SW 1271 (cell line): ENCODE measurements around the gene TNFRSF1A.
A peak's percentile ranks its signal among the peaks of the same experiment; 100 is the strongest.

Experiments
- DNase-seq, 2 experiments: peaks; one replicate each; lab custom pipeline; 2025; lab: John Stamatoyannopoulos, UW

Gene TNFRSF1A

DNA sequence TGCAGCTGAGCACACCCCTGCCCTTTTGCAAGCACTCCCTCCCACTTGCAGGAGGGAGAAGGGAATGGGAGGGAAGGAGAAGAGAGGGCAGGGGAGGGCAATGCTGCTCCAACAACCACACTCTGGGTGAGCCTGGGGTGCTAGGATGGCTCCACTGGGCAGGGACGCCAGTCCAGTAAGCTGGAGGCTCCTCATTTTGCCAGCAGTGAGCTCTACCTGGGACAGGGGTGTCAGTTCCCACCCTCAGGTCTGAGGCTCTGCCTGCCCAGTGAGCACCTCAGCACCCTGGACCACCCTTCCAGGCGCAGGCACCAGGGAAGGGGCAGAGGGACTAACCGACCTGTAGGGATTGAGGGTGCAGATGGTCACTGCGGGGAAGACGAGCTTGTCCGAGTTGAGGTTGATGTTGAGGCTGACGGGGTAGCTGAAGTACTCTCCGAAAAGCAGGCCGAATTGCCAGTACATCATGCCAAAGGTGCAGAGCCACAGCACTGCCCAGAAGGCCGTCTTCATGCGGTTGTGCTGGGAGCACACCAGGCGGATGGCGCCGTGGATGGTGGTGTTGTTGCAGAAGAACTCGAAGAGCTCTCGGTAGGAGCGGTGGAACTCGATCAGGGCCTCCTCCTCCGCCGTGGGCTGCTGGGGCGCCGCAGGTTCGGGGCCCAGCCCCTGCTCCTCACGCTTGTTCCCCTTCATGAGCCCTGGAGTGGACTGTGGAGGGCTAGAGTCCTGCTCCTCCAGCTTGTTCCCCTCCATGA, 32.3 kb upstream of the TNFRSF1A start:
- DNase-seq: no peak

DNA sequence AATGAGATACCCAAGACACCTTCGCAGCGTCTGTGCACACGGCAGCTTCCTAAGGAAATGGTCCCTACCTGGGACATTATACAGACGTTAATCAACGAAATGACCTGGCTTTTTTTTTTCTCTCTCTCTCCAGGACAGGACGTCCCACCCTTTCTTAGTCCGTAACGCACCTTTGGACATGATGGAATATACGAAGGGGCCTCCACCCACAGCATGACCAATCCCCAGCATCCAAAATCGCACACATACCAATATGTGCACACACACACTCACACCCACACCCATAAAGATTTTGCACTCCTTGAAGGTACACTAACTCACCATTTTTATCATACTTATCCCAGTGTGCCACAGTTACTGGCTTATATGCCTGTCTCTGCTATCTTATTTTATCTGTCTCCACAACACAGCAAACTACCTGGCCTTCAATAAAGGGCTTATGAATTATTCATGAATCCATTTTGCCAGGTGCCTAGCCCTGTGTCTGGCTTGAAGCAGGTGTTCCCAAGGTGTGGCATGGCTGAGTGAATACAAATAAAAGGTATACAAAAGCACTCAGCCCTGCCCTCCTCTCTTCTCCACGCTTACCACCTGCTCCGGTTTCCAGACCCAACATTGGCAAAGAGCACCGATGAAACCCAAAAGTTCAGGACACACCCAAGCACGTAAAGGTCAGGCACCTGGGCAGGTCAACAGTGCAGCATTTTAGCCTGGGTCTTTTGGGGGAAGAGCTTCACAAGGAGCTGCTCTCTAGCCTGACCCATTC, 31.3 kb upstream of the TNFRSF1A start:
- no peak for DNase-seq

DNA sequence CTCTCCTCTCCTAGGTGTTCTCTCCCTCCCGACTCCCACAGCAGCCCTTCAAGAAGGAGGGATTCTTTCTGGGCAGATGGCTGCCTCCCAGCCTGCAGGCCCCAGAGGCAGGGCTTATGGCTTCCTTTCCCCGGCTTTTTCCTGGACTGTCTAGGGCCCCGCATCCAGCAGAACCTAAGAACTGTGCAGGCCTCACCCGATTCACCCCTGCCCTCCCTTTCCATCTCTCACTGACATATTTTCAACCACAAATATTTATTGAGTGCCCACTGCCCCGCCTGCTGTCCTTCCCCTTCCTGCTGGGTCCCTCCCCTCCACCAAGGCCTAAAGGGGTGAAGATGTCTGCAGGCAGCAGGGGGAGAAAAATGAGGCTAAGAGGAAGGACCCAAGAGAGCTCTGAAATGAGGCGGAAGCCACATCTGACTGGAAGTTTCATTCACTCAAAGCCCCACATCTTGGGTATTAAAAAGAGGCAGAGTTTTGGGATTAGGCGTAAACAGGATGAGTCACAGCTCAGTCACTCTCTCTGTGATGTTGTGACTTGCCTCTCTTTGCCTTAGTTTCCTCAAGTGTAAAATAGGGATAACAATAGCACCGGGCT, 30.6 kb upstream of the TNFRSF1A start:
- DNase-seq: peak; percentile 57 to 92

DNA sequence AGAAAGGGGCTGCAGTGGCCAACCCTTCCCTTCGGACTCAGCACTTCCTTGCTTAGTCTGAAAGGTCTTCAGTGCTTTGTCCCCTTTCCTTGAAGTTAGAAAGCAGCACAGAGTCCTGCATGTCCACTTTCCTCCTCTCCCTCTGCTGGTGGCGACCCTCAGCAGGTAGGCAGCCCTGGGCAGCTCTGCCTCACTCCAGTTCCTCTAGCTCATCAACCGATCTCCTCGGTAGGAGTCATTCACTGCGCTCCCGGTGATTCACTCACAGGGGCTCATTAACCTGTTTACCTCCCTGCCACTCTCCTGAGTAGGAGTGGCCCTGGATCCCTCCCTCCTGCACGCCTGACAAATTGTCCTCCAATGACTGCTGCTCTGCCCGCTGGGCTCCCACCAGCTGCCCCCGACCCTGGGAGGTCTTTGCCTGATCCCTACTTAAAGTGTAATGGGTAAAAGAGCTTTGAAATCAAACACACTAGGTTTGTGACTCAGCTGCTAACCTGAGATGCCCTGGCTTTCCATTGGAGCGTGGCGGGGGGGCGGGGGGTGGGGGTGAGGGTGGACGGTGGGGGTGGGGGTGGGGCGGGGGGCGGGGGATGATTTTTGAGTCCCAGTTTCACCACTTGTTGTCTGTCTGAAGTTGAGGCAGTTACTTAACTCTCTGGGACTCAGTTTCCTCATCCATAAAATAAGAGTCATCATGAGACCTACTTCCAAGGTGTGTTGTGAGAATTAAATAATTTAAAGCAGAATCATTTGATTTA, 29.3 kb upstream of the TNFRSF1A start:
- peak; percentile 70 to 88 for DNase-seq

DNA sequence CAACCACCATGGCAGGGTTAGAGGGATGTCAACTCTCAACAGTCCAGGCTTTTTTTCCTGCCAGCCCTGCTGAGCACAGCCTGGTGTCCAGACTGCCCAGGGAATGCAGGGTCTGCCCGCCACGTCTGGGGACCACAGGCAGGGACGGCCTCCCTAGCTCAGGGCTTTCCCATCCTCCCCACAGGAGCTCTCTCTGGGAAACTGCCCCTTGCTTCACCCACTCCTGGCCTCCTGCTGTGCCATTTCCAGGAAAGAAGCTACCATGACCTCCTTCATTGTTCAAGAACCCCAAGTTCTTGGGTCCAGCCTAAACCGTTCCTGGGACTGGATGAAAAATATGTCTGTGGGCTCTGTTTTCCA, 28.7 kb upstream of the TNFRSF1A start:
- no peak for DNase-seq

DNA sequence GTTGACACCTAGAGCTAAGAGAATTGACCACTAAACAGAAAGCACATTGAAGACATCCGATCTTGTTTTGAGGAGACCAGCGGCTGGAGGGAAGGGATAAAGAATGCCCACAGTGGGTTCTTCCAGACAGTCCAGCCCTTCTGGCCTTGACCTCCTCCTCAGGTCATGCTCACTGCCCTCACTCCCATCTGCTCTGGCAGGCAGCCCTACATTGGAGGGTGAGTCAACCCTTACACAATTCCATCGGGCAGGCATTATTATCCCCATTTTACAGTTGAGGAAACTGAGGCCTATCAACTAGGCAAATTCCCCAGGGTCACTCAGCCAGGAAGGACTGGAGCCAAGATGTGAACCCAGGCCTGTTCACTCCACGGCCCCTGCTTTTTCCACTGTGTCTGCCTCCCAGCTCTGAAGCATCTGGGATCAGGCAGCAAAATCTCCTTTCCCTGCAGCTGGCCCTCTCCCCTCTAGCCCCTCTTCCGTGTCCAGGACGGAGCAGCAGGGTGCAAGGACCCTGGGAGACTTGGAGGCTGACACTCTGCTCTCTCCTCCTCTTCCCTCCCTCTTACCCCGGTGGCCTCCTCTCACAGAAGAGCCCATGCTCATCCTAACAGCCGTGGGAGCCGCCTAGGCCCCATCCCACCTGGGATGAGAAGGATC, 28.2 kb upstream of the TNFRSF1A start:
- DNase-seq: no peak

DNA sequence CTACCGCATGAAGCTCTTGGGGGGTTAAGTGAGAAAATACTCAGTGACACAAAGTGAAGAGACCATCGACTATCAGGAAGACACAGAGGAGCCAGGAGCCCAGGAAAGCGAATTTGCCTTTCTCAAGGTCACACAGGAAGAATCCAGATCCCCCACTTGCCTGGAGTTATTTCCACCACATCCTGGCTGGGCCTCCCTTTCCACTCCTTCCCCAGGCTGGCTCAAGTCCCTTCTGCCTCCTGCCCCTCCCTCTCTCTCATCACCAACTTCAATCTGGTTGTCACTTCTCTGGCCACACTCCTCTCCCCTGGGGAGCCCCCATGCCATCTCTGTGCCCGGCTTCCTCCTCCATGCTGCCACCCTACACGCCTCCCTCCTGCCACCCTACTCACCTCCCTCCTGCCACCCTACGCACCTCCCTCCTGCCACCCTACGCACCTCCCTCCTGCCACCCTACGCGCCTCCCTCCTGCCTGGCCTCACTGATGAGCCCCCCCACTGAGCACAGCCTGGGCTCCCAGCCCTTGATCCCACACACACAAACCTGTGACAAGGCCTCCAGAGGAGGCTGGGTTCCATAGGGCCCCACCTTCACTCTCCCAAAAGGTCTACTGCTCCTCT, 27.1 kb upstream of the TNFRSF1A start:
- no peak for DNase-seq

DNA sequence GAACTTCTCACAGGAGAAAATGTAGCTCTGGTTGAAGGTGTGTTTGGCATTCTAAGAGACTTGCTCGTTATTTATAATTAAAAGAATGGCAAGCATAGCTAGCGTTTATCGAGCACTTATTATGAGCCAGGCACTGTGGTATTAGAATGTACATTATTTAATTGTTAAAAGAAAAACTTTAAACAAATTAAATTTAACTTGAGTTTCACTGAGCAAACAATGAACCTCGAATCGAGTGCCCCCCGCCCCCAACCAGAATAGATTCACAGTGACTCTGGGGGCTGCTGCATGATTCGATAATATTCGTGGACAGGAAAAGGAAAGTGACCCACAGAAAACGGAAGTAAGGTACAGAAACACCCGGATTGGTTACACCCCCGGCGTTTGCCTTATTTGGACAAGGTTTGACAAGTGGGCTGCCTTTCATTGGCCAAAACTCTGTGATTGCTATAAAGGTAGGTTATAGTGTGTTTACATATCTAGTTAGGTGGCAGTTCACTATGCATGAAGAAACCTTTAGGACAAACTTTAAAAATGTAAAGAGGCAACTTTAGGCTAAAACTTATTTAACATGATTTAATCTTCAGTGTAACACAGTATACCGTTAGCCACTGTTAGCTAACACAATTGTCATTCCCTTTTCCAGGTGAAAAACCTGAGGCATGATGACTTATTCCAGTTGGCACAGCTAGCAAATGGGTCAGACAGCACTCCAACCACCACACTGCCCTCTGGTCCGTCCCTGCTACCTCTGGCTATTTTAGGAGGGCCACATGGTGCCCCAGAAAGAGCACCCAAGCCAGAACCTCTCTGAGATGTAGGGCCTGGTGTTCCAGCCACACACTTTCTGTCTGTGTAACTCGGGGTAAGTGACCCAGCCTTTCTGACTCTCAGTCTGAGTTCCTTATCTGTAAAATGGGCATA, 26.4 kb upstream of the TNFRSF1A start:
- DNase-seq: no peak

DNA sequence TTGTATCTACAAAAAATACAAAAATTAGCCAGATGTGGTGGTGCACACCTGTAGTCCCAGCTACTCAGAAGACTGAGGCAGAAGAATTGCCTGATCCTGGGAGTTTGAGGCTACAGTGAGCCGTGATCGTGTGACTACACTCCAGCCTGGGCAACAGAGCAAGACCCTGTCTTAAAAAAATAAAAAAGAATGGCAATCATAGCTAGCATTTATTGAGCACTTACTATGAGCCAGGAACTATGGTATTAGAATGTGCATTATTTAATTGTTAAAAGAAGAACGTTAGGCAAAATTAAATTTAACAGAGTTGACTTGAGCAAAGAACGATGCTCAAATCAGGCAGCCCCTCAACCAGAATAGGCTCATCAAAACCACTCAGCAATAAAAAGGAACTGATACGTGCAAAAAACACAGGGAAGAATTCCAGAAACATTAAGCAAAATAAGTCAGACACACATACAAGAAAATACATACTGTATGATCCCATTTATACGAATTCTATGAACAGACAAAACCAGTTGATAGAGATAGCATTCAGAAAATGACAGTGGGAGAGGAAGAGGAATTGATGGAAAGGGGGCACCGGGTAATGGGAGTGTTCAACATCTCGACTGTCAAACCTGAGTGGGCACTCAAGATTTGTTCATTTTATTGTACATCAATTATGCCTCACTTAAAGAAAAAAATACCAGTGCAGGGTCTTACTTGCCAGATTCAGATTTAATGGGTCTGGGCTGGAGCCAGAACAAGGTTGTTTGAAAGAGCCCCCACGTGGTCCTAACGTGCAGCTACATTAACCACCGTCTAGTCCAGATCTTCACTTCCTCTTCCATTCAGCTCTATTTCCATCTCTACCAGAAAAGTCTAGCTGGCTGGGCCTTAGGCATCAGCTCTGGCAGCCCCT, 25.4 kb upstream of the TNFRSF1A start:
- DNase-seq: peak in 1 of 2 experiments; percentile 60

DNA sequence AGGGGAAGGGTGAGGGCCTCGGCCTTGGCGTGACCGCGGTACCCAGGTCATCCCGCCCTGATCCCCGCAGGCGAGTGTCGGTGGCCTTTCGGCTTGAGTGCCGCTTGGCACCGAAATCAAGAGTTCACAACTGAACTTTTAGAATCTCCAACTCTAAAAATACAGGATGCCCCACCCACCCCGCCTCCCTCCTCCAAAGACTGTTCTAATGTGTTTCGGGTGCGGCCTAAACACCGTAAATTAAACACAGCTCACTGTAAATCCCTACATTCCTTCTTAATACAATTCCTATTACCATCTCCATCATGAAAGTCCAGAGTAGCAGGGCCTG, 22.1 kb upstream of the TNFRSF1A start:
- no peak for DNase-seq

DNA sequence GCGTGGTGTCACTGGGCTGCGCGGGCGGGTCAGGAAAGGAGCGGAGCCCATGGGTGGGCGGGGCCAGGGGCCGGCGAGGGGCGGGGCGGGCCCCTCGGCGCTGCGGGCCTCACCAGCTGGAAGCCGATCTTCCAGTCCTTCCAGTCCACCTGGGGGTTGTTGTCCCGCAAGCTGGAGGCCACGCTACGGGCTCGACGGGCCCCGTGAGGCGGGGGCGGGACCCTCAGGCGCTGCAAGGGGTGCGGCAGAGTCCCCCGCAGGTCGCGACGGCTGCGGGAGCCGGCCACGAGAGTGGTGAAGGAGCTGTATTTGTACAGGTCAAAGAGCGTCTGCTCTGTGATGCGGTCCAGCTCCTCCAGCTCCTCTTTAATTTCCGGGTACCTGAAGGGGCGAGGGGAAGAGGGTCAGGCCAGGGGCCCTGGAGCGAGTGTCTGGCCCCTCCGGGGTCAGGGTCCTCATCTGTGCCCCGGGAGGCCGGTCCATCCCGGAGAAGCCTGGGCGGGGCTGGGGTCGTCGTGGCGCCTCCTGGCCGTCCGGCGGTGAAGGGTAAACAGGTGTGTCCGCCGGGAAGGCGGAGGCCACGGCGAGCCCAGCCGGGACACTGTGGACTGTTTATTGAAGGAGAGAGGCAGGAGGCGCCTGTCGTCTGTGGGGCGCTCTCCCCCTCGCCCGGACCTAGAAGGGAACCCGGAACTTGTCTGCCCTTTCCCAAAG, 21.6 kb upstream of the TNFRSF1A start:
- peak; percentile 43 to 72 for DNase-seq

DNA sequence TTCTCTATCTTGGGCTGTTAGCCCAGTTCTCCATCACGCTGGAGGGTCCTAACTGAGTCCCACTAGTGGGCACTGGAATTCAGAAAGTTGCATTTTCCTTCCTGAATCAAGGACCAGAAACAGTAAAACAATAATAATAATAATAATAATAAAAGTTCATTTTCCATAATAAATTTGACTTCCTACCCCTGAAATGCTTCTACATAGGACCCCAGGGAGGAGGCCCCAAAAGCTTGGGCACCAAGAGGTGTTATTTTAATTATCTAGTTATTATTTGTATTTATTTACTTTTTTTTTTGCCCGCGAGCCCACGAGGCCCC, 21.1 kb upstream of the TNFRSF1A start:
- DNase-seq: no peak

DNA sequence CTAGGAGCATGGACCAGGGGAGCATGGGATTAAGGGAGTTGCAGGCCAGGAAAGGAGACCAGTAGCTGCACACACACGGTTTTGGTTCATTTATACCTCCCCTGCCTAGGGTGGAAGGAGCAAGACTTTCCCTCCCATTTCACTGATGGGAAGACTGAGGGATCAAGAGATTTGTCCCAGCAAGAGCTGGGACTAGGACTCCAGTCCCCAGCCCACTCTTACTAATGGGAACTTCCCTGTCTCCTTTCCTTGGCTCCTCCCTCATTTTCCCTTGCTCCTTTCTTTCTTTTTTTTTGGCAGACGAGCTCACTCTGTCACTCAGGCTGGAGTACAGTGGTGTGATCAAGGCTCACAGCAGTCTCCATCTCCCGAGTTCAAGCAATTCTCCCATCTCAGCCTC, 20.5 kb upstream of the TNFRSF1A start:
- DNase-seq: no peak

DNA sequence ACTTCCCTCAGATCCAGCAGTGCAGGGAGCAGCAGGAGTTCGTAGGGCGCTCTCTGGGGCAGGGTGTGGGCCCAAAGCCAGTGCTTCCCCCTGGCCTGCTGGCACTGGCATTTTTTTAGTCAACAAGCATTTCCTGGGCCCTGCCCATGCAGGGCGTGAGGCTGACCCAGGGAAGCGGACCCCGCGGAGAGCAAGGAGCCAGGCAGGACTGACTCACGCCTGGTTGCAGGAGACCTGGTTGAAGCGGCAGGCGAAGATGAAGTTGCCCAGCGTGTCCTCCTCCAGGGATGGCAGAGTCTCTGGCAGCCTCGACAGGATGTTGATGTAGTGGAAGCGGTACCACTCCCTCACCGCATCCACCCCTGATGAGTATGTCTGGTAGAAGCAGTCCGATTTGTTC, 20.0 kb upstream of the TNFRSF1A start:
- DNase-seq: peak; percentile 70 to 86

DNA sequence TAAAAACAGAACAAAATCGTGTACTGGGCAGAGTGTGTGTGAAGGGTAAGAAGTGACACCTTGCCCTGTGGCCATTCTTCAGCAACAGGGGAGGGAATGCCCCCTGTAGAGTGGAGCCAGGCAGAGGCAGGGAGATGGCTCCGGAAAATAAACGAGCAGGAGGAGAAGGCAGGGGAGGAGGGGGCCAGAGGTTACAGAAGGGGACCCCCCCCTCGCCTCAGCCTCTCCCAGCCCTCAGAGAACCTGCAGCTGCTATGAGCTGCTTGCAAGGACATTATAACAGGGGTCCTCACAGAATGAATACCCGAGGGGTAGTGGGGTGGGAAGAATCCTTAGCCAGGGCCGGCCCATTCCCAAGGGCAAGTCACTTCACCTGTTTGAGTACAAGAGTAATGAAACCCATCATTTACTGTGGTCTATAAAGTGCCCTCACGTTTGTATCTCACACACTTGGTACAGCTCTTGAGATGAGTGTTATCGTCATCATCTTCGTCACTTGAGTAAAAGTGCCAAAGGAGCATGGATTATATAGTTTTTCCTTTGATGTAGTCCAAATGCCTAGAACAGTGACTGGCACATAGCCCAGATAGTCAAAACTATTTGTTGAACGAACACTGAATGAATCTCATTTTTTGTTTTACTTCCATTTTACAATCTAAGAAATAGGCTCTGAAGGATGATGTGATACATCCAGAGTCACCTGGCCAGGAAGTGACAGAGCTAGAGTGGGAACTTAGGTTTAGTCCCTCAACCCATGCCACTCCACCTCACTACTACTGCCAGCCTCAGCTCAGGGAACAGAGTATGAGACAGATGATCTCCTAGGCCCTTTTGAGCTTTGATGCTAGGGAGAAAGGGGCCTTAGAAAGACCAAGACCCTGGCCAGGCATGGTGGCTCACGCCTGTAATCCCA, 19.0 kb upstream of the TNFRSF1A start:
- no peak for DNase-seq

DNA sequence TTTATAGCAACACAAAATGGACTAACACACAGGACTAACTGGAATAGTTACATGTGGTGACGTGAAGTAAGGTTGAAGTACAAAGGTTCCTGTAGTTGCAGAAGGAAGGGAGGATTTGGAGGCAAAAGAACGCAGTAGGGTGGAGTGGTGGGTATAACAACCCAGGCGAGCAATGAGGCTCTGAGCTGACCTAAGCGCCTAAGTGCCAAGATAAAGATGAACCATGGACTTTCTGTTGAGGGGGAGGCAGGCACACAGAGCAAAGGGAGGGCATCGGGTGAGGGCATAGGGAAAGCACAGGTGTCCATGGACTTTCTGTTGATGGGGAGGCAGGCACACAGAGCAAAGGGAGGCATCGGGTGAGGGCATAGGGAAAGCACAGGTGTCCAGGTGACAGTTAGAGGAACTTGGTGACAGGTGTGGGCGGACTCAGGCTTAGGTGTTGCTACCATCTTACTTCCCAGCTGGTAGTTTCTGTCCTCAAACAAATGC, 18.2 kb upstream of the TNFRSF1A start:
- DNase-seq: no peak

DNA sequence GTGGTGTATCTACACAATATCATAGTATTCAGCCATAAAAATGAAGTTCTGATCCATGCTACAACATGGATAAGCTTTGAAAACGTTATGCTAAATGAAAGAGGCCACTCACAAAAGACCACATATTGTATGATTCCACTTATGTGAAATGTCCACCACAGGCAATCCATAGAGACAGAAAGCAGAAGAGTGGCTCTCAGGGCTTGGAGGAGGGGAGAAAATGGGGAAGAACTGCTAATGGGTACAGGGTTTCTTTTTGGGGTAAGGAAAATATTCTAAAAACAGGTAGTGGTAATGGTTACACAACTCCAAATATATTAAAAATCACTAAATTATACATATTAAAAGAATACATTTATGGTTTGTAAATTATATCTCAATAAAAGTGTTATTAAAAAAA, 17.0 kb upstream of the TNFRSF1A start:
- DNase-seq: no peak

DNA sequence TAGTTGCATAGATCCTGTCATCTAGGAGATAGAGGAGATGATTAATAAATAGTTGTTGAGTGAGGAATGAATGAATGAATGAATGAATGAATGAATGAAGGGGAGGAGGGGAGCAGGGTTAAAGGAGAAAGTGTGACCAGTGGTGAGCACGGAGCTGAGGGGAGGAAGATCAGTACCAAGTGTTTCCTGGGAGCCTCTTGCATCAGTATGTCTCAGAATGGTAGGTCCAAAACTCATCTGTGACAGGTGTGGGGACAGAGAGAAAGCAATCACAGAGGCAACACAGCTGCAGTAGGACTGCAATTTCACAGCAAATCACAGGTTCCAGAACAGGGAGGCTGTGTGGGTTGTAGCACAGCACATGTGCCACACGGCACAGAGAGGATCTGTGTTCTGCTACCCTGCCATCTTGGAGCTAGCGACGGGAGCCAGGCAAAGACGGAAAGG, 14.5 kb upstream of the TNFRSF1A start:
- DNase-seq: no peak
